HS-5 (cell line): ENCODE measurements around the gene LMBRD1.
A peak's percentile ranks its signal among the peaks of the same experiment; 100 is the strongest.
"Not testable (repeated sequence)": the region's sequence is repeated elsewhere in the genome, so short reads cannot be mapped to it uniquely, and the experiment has no call there.

Source experiments
- DNase-seq: peaks from one replicate; pipeline ENCODE4 v3.0.0-alpha.2; 2012; ENCODE audit warnings: low read depth

Gene LMBRD1

DNA sequence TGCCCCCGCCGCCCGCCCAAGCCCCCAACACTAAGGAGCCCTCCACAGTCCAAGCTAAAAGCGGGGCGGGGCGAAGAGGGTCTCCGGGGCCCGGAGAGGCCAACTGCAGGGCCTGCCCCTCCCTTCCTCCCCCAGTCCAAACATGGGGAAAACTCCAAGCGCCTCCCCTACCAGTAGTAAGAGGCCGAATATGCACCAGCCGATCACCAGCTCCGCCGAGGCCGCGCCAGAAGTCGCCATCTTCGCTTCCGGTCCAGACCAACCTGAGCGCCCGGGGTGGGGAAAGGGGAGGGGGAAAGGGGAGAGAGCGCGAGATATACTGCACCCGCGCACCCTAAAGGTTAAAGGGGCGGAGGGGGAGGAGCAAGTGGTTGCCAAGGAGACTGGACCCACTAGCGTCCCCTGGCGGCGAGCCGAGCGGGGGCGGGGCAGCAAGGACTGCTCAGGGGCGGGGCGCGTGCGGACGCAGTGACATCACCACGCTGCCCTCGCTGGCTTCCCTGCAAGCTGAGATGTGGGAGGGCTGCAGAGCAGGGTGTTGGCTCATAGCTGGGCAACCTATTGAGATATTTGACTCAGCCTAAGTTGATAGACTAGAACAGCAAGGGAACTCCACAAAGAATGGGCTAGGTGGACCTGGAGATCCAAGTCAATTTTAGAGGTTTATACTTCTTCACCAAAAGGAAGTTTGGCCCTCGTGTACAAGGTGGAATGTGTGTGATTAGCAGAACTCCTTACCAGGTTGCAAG lies at the start of gene LMBRD1:
LMBRD1 (minus strand) TSS at position 369 of the 749 bp plus-strand sequence; CDS start at position 240, 129 bp downstream.
- DNase-seq, result peak; percentile 76

DNA sequence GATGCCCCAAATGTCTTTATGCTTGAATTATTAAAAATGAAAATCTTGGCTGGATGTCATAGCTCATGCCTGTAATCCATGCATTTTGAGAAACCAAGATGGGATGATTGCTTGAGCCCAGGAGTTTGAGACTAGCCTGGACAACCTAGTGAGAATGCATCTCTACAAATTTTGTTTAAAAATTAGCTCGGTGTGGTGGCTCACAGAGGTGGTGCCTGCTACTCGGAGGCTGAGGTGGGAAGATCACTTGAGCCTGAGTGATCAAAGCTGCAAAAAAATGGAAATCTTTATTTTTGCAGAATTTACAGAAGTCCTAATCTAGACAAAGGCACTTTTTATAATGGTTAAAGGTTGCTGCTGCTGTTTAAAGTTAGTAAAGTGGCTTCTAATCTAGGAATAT lies 49.5 kb upstream of the LMBRD1 start:
- DNase-seq, result no peak

GRCh38 chr6:69843189-69843588 lies 46.4 kb upstream of the LMBRD1 start:
- no peak for DNase-seq

DNA sequence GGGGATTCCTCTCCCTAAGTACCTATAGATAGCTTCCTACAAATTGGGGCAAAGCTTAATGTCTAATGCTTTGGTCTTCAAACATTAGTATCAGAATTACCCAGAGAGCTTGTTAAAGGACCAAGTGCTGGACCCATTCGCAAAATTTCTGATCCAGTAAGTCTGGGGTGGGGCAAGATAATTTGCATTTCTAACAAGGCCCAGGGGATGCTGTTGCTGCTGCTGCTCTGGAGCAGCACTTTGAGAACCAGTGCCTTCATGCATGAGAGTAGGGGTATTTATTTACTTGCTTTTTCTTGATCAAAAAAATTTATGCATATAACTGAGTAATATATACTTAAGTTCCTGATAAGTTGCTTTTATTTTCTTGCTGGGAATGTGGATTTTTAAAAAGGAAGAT lies 45.1 kb upstream of the LMBRD1 start:
- DNase-seq, result no peak

DNA sequence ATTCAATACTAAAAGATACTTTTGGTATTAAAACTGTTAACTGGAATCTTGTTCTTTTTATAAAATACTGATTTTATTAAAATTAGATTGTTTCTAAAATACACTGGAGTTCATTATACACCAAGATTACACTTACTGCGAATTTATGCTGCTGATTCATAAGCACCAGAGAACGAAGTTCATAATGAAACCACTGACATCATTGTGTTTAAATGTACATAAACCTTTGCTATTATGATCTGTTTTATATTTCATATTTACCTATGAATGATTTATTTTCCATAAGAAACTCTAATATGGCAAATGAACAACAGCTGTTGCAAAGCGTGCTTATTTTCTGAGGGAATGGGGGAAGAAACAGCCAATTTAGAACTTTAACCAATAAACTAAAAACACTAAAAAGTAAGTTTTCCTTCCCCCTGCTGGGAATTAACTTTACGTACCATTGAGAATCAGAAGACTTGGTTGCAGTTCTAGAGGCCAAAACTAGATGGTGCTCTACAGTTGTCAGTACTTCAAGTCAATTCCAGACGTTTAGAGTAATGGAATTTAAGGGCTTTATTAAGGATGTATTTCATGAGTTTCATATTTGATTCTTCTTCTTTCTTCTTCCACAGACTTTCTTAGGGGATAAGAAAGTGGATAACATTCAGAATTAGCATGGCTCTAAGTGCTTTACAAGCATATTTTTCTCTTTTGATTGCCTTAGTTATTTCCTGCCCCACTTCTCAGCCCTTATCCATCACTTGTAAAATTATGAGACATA lies 38.8 kb upstream of the LMBRD1 start:
- DNase-seq, result peak; percentile 54

GRCh38 chr6:69832558-69832957 lies 35.7 kb upstream of the LMBRD1 start:
- no peak for DNase-seq

- peak; percentile 37 for DNase-seq
These were observed 30.6 kb upstream of the LMBRD1 start for GRCh38 chr6:69827276-69827893.

DNA sequence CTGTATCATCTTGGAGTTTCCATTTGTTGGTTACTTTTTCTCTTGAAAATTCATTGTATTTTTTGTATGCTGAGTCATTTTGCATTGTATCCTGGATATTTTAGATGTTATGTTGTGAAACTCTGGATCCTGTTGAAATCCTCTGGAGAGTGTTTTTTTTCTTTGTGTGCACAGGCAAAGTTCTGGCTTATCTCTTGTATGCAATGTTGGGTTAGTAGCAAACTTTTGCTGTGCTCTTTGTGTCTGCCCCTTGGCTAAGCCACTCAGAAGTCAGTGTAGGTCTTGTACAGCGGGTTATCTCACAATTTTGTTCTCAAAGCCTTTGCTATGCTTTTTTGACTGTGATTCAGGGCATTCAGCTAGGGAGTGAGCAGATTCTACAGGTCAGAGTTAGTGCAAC lies 29.1 kb upstream of the LMBRD1 start:
- DNase-seq, result no peak

DNA sequence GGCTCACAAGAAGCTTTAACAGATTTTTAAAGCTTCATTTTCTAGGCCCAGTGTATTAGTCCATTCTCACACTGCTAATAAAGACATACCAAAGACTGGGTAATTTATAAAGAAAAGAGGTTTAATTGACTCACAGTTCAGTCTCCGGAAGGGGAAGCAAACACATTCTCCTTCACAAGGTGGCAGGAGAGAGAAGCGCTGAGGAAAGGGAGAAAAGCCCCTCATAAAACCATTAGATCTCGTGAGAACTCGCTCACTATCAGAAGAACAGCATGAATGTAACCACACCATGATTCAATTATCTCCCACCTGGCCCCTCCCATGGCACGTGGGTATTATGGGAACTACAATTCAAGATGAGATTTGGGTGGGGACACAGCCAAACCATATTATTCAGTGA lies 27.5 kb upstream of the LMBRD1 start:
- not testable (repeated sequence) for DNase-seq

GRCh38 chr6:69820438-69820837 lies 23.6 kb upstream of the LMBRD1 start:
- no peak for DNase-seq

- no peak for DNase-seq
These were observed 23.2 kb upstream of the LMBRD1 start for GRCh38 chr6:69820018-69820417.

- DNase-seq, result no peak
These were observed 22.3 kb upstream of the LMBRD1 start for GRCh38 chr6:69819138-69819537.

GRCh38 chr6:69818223-69818930 lies 21.6 kb upstream of the LMBRD1 start:
- DNase-seq, result no peak

GRCh38 chr6:69817358-69817757 lies 20.5 kb upstream of the LMBRD1 start:
- no peak for DNase-seq

DNA sequence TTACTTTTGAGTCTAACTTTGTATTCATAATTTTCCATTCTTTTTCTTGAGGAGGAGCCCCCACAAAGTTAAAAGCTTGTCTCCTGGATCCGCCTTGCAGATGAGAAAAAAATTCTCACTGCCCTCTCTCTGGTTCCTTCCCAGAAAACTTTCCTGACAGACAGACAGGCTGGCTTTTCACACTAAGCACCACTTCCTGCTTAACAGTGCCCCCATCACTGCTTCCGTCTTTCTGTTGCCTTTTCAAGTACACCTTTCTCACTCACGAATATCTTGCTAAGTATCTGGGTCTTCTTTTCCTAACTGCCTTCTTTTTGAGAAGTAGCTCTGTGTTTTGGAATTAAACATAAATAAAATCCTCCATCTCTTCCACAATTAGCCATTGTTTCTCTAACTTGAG lies 19.8 kb upstream of the LMBRD1 start:
- no peak for DNase-seq

DNA sequence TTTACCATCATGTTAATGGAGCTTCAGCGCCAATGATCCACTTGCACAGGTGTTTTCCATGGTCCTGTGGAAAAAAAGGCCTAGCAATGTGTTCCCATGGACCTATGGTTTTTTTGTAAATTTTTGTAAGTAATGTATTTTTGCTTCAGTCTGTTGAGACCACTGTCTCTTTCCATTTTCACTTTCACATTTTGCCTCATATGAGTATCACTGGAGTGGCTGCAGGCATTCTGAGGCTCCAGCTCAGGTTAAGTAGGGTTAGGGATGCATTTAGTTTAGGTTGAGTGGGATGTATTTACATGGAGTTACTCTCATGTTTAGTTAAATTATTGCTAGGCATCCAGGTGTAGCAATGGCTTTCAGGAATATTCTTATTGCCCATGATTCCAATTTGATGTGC lies 19.2 kb upstream of the LMBRD1 start:
- DNase-seq, result no peak

DNA sequence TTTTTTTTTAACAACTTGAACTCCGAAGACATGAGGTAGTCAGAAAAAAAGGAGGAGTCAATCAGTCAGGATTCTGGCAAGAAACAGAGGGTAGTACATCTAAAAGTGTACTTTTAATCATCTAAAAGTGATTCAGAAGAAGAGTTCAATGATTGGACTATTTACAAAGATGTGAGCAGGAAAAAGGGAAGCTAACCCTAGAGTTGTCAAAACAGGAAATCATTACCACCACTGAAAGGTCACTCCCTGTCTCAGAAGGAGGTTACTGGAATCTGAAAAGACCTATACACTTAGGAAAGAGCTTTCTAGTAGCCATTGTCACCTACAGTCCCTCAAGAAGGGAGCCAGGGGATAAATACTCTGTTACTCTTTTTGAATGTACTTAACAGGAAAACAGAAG lies 16.7 kb upstream of the LMBRD1 start:
- no peak for DNase-seq

- no peak for DNase-seq
These were observed 16.1 kb upstream of the LMBRD1 start for GRCh38 chr6:69812746-69813427.

- DNase-seq, result no peak
These were observed 6.2 kb upstream of the LMBRD1 start for GRCh38 chr6:69802995-69803394.

DNA sequence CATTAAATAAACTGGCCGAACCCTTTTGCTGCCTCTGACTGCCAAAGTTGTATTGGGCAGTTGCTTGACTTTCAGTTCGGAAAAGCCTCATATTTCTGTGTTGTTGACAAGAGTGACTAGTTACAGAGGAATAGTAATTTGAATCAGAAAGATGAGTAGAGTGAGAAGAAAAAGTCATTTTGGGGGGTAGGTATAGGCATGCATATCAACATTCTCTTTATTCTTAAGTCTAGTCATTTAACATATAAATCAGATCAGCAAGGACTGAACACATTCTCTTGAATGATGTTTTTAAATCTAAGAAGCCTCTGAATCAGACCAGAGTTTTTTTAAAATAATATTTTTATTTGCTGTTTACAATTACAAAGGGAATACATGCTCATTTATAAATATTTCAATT lies 4.9 kb upstream of the LMBRD1 start:
- DNase-seq, result no peak

DNA sequence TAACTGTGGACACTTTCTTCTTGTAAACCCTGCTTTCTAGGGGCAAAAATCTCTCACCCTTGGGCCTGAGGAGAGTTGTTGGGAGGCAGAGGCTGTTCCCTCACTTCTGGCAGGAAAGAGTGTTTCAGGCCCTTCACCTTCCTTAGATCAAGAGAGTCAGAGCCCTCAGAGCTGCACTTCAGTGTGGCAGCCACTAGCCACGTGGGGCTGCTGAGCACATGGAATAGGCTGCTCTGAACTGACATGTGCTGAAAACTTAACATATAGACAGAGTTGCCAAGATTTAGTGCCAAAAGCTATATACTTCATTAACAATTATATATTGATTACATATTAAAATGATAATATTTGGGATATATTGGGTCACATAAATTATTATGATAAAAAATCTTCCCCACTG lies 4.4 kb upstream of the LMBRD1 start:
- no peak for DNase-seq

GRCh38 chr6:69798796-69799195 lies 2.0 kb upstream of the LMBRD1 start:
- DNase-seq, result not testable (repeated sequence)
